GM23338 (cell line): ENCODE results near the gene CRTC1.

ENCODE experiments used
- CREB1 ChIP-seq: fragments of 250-450 bp; sonication (Bioruptor Pico); IDR thresholded peaks from 2 replicates; pipeline ENCODE4 v1.5.0; 2020; ENCODE audit warnings: low read depth, mild to moderate bottlenecking, moderate library complexity
- EZH2 ChIP-seq: fragments of 200-600 bp; sonication (generic); IDR thresholded peaks from one replicate; pipeline ENCODE4 v1.8.0; 2017; ENCODE audit warnings: antibody characterized with exemption, mild to moderate bottlenecking, low read depth; ENCODE audit not compliant: unreplicated experiment
- JUNB ChIP-seq: IDR thresholded peaks from one replicate; pipeline ENCODE4 v1.6.1; 2016; ENCODE audit warnings: antibody characterized with exemption; ENCODE audit not compliant: unreplicated experiment
- NANOG ChIP-seq: IDR thresholded peaks from 2 replicates; pipeline ENCODE4 v1.6.1; 2016; ENCODE audit warnings: antibody characterized with exemption, borderline replicate concordance
- POLR2AphosphoS5 ChIP-seq: IDR thresholded peaks from 2 replicates; pipeline ENCODE4 v1.6.1; 2016; ENCODE audit warnings: antibody characterized with exemption, low read depth
- ZNF331 ChIP-seq: fragments of 250-450 bp; sonication (Bioruptor Pico); IDR thresholded peaks from 2 replicates; pipeline ENCODE4 v1.5.0; 2020; ENCODE audit warnings: low read depth, mild to moderate bottlenecking, moderate library complexity
- TF ChIP-seq, protein P1 (sequence below), 2 experiments: fragments of 200-600 bp in 1 of 2; sonication (generic) in 1 of 2; conservative IDR thresholded peaks; 2 replicates each; pipeline versions ENCODE4 v1.5.1 to v1.6.1; 2016 to 2017; ENCODE audit warnings: antibody characterized with exemption in 2 of 2, low read depth in 2 of 2, mild to moderate bottlenecking in 2 of 2, moderate library complexity in 1 of 2
- TF ChIP-seq, protein P2 (sequence below): IDR thresholded peaks from one replicate; pipeline ENCODE4 v1.6.1; 2018; ENCODE audit warnings: antibody characterized with exemption; ENCODE audit not compliant: unreplicated experiment
- TF ChIP-seq, protein P3 (sequence below): IDR thresholded peaks from 2 replicates; pipeline ENCODE4 v1.6.1; 2016; ENCODE audit warnings: antibody characterized with exemption

DNA sequence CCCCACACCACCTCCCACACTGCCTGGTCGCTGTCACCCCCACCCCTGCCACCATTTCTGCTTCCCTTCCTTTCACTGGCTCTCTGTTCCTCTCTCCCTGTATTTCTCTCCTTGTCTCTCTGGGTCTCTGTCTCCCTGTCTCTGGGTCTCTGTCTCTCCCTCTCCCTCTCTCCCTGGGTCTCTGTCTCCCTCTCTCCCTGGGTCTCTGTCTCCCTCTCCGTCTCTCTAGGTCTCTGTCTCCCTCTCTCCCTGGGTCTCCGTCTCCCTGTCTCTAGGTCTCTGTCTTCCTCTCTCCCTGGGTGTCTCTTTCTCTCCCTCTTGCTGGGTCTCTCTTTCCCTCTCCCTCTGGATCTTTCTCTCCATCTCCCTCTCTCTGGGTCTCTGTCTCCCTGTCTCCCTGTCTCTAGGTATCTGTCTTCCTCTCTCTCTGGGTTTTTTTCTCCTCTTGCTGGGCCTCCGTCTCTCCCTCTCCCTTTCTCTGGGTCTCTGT, 25.1 kb upstream of the CRTC1 start:
- TF ChIP-seq, protein P1, sequence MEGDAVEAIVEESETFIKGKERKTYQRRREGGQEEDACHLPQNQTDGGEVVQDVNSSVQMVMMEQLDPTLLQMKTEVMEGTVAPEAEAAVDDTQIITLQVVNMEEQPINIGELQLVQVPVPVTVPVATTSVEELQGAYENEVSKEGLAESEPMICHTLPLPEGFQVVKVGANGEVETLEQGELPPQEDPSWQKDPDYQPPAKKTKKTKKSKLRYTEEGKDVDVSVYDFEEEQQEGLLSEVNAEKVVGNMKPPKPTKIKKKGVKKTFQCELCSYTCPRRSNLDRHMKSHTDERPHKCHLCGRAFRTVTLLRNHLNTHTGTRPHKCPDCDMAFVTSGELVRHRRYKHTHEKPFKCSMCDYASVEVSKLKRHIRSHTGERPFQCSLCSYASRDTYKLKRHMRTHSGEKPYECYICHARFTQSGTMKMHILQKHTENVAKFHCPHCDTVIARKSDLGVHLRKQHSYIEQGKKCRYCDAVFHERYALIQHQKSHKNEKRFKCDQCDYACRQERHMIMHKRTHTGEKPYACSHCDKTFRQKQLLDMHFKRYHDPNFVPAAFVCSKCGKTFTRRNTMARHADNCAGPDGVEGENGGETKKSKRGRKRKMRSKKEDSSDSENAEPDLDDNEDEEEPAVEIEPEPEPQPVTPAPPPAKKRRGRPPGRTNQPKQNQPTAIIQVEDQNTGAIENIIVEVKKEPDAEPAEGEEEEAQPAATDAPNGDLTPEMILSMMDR (conservative IDR thresholded peaks at IDR 0.05; ENCODE audit: low read depth in 2 of 2) = no peak
- no peak for TF ChIP-seq CREB1 (CRISPR knock-in tag)
- TF ChIP-seq, protein P2, sequence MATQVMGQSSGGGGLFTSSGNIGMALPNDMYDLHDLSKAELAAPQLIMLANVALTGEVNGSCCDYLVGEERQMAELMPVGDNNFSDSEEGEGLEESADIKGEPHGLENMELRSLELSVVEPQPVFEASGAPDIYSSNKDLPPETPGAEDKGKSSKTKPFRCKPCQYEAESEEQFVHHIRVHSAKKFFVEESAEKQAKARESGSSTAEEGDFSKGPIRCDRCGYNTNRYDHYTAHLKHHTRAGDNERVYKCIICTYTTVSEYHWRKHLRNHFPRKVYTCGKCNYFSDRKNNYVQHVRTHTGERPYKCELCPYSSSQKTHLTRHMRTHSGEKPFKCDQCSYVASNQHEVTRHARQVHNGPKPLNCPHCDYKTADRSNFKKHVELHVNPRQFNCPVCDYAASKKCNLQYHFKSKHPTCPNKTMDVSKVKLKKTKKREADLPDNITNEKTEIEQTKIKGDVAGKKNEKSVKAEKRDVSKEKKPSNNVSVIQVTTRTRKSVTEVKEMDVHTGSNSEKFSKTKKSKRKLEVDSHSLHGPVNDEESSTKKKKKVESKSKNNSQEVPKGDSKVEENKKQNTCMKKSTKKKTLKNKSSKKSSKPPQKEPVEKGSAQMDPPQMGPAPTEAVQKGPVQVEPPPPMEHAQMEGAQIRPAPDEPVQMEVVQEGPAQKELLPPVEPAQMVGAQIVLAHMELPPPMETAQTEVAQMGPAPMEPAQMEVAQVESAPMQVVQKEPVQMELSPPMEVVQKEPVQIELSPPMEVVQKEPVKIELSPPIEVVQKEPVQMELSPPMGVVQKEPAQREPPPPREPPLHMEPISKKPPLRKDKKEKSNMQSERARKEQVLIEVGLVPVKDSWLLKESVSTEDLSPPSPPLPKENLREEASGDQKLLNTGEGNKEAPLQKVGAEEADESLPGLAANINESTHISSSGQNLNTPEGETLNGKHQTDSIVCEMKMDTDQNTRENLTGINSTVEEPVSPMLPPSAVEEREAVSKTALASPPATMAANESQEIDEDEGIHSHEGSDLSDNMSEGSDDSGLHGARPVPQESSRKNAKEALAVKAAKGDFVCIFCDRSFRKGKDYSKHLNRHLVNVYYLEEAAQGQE = no peak
- no peak for TF ChIP-seq EZH2
- no peak for TF ChIP-seq JUNB
- no peak for TF ChIP-seq POLR2AphosphoS5
- TF ChIP-seq, protein P3, sequence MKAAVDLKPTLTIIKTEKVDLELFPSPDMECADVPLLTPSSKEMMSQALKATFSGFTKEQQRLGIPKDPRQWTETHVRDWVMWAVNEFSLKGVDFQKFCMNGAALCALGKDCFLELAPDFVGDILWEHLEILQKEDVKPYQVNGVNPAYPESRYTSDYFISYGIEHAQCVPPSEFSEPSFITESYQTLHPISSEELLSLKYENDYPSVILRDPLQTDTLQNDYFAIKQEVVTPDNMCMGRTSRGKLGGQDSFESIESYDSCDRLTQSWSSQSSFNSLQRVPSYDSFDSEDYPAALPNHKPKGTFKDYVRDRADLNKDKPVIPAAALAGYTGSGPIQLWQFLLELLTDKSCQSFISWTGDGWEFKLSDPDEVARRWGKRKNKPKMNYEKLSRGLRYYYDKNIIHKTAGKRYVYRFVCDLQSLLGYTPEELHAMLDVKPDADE = no peak
- TF ChIP-seq NANOG = no peak
- no peak for TF ChIP-seq ZNF331 (CRISPR knock-in tag)
